A549 (cell line): ENCODE measurements around the gene KIAA0825.
"Not testable (repeated sequence)": the region's sequence is repeated elsewhere in the genome, so short reads cannot be mapped to it uniquely, and the experiment has no call there.

ENCODE experiments used
- CEBPB ChIP-seq, 2 experiments: fragments of >200 bp in 1 of 2; sonication (Bioruptor Twin) in 1 of 2; formaldehyde crosslinking in 1 of 2; IDR thresholded peaks; 2 replicates each; pipeline ENCODE4 v1.6.1; 2012 to 2016
- CTCF ChIP-seq: fragments of >200 bp; sonication (Bioruptor Twin); formaldehyde crosslinking; IDR thresholded peaks from 3 replicates; pipeline ENCODE4 v1.5.1; 2016
- FOSB ChIP-seq: fragments of 250-450 bp; sonication (Bioruptor Pico); IDR thresholded peaks from 2 replicates; pipeline ENCODE4 v1.5.0; 2020; ENCODE audit warnings: mild to moderate bottlenecking, moderate library complexity
- HOXA7 ChIP-seq: fragments of 250-450 bp; sonication (Bioruptor Pico); IDR thresholded peaks from 2 replicates; pipeline ENCODE4 v1.5.0; 2020; ENCODE audit warnings: mild to moderate bottlenecking, moderate library complexity
- POLR2A ChIP-seq: IDR thresholded peaks from 2 replicates; pipeline ENCODE4 v1.6.1; 2012; ENCODE audit warnings: mild to moderate bottlenecking, low read length
- POLR2AphosphoS2 ChIP-seq: conservative IDR thresholded peaks from 2 replicates; pipeline ENCODE4 v1.6.1; 2012; ENCODE audit warnings: low read length, improper control_type of control experiment, inconsistent platforms
- RFX5 ChIP-seq: fragments of 450-650 bp; IDR thresholded peaks from 2 replicates; pipeline ENCODE4 v1.7.1; 2014; ENCODE audit warnings: antibody characterized with exemption, mild to moderate bottlenecking, moderate library complexity
- RNF2 ChIP-seq: fragments of 200-600 bp; sonication (generic); IDR thresholded peaks from 2 replicates; pipeline ENCODE4 v1.6.1; 2016; ENCODE audit warnings: low read depth, mild to moderate bottlenecking, antibody characterized with exemption, moderate library complexity, borderline replicate concordance
- SMC3 ChIP-seq: fragments of >200 bp; sonication (Bioruptor Twin); formaldehyde crosslinking; IDR thresholded peaks from 3 replicates; pipeline ENCODE4 v1.6.1; 2018; ENCODE audit warnings: inconsistent platforms
- SREBF2 ChIP-seq: fragments of 450-650 bp; IDR thresholded peaks from 2 replicates; pipeline ENCODE4 v1.6.1; 2014; ENCODE audit warnings: mild to moderate bottlenecking, moderate library complexity
- ZSCAN20 ChIP-seq: fragments of 250-450 bp; sonication (Bioruptor Pico); IDR thresholded peaks from 2 replicates; pipeline ENCODE4 v1.8.0; 2022; ENCODE audit warnings: mild to moderate bottlenecking, moderate library complexity
- TF ChIP-seq, protein P1 (sequence below): fragments of 150-350 bp; IDR thresholded peaks from 2 replicates; pipeline ENCODE4 v1.6.1; 2014; ENCODE audit warnings: low read depth, mild to moderate bottlenecking, low read length
- TF ChIP-seq, protein P2 (sequence below): IDR thresholded peaks from 2 replicates; pipeline ENCODE4 v1.6.1; 2012

DNA sequence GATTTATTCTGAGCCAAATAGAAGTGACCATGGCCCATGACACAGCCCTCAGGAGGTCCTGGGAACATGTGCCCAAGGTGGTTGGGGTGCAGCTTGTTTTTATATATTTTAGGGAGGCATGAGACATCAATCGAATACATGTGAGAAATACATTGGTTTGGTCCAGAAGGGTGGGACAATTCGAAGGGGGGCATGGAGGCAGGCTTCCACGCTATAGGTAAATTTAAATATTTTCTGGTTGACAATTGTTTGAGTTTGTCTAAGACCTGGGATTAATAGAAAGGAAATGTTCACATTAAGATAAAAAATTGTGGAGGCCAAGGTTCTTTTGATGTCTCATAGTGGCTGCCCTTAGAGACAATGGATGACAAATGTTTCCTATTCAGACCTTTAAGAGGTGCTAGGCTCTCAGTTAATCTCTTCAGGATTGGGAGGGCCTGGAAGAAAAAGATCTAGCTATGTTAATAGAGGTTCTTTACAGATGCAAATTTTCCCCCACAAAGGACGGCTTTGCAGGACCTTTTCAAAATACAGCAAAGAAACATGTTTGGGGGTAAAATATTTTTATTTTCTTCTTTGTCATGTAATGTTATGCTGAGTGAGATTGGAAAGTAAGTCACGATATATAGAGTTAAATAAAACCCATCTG, 263.4 kb downstream of the KIAA0825 start:
- TF ChIP-seq, protein P1, sequence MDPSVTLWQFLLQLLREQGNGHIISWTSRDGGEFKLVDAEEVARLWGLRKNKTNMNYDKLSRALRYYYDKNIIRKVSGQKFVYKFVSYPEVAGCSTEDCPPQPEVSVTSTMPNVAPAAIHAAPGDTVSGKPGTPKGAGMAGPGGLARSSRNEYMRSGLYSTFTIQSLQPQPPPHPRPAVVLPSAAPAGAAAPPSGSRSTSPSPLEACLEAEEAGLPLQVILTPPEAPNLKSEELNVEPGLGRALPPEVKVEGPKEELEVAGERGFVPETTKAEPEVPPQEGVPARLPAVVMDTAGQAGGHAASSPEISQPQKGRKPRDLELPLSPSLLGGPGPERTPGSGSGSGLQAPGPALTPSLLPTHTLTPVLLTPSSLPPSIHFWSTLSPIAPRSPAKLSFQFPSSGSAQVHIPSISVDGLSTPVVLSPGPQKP, result not testable (repeated sequence)
- TF ChIP-seq POLR2A; RFX5; CTCF; HOXA7 (CRISPR knock-in tag); RNF2; FOSB (CRISPR knock-in tag); ZSCAN20 (CRISPR knock-in tag); POLR2AphosphoS2; CEBPB (IDR thresholded peaks at IDR 0.05); SREBF2; SMC3: not testable (repeated sequence)
- TF ChIP-seq, protein P2, sequence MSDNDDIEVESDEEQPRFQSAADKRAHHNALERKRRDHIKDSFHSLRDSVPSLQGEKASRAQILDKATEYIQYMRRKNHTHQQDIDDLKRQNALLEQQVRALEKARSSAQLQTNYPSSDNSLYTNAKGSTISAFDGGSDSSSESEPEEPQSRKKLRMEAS, result not testable (repeated sequence)
